Adipocyte (in vitro differentiated cells): Measurements from ENCODE around the gene CNIH1.

Experiments
- DNase-seq: peaks from one replicate; pipeline ENCODE4 v3.0.0-alpha.2; 2015; ENCODE audit warnings: low read depth
- H3K27me3 ChIP-seq: replicated peaks from 2 replicates; pipeline ENCODE4 v1.7.0; 2013; ENCODE audit warnings: mild to moderate bottlenecking, low read length, moderate library complexity; ENCODE audit not compliant: control insufficient read depth, insufficient read depth
- H3K36me3 ChIP-seq: 2 replicates; pipeline ENCODE4 v1.7.0; 2013; ENCODE audit warnings: low read length, mild to moderate bottlenecking, moderate library complexity; ENCODE audit not compliant: control insufficient read depth, insufficient read depth, severe bottlenecking
- H3K4me1 ChIP-seq: 2 replicates; pipeline ENCODE4 v1.7.0; 2013; ENCODE audit warnings: mild to moderate bottlenecking, low read length, moderate library complexity; ENCODE audit not compliant: control insufficient read depth, insufficient read depth
- H3K4me3 ChIP-seq: 2 replicates; pipeline ENCODE4 v1.7.0; 2013; ENCODE audit warnings: mild to moderate bottlenecking, low read length, moderate library complexity
- H3K9ac ChIP-seq: 2 replicates; pipeline ENCODE4 v1.7.0; 2013; ENCODE audit warnings: mild to moderate bottlenecking, low read length, moderate library complexity
- H3K9me3 ChIP-seq: 2 replicates; pipeline ENCODE4 v1.7.0; 2013; ENCODE audit warnings: mild to moderate bottlenecking, low read length, moderate library complexity; ENCODE audit not compliant: control insufficient read depth

Gene CNIH1

GRCh38 chr14:54440873-54441868 lies at the start of gene CNIH1:
Gene CNIH1 (minus strand): TSS chr14:54441374. CDS start chr14:54441327, 47 bp downstream.
- peaks cover 29% of the 10 kb centered on the region for H3K4me1 ChIP-seq
- no peaks in the 10 kb centered on the region for H3K36me3 ChIP-seq
- no peaks in the 10 kb centered on the region for H3K27me3 ChIP-seq
- H3K9ac ChIP-seq: peak within 1 kb of the TSS; percentile 93
- peak; percentile 97 for DNase-seq
- H3K4me3 ChIP-seq: peak within 1 kb of the TSS; percentile 94
- no peaks in the 10 kb centered on the region for H3K9me3 ChIP-seq

- Histone ChIP-seq H3K9ac (no peak overlapping the region), H3K4me3 (no peak overlapping the region), H3K27me3 (no peaks in the 10 kb centered on the region), H3K36me3 (no peaks in the 10 kb centered on the region), H3K9me3 (no peaks in the 10 kb centered on the region), H3K4me1 (peaks cover 19% of the 10 kb centered on the region)
- DNase-seq: no peak
These were observed 49.4 kb upstream of the CNIH1 start for GRCh38 chr14:54490445-54491175.

GRCh38 chr14:54489731-54490444 lies 48.7 kb upstream of the CNIH1 start:
- DNase-seq: no peak
- Histone ChIP-seq H3K27me3 (no peaks in the 10 kb centered on the region), H3K4me3 (peak overlapping the region; percentile 99), H3K36me3 (no peaks in the 10 kb centered on the region), H3K9ac (peak overlapping the region; percentile 99), H3K4me1 (peaks cover 19% of the 10 kb centered on the region), H3K9me3 (no peaks in the 10 kb centered on the region)

- Histone ChIP-seq H3K9me3 (no peaks in the 10 kb centered on the region), H3K4me1 (peaks cover 22% of the 10 kb centered on the region), H3K36me3 (no peaks in the 10 kb centered on the region), H3K27me3 (no peaks in the 10 kb centered on the region), H3K9ac (peak overlapping the region; percentile 99), H3K4me3 (peak overlapping the region; percentile 99)
- DNase-seq: no peak
These were observed 48.1 kb upstream of the CNIH1 start for GRCh38 chr14:54489318-54489683.

GRCh38 chr14:54488646-54489317 lies 47.6 kb upstream of the CNIH1 start, which contains the start of gene GMFB:
Gene GMFB (minus strand): TSS chr14:54488980. CDS start chr14:54488927, 53 bp downstream.
- H3K4me1 ChIP-seq: peaks cover 24% of the 10 kb centered on the region
- H3K4me3 ChIP-seq: peak within 1 kb of the TSS; percentile 99
- no peaks in the 10 kb centered on the region for H3K36me3 ChIP-seq
- no peaks in the 10 kb centered on the region for H3K9me3 ChIP-seq
- DNase-seq: peak; percentile 96
- no peaks in the 10 kb centered on the region for H3K27me3 ChIP-seq
- H3K9ac ChIP-seq: peak within 1 kb of the TSS; percentile 99

- Histone ChIP-seq H3K9me3 (no peaks in the 10 kb centered on the region), H3K9ac (peak overlapping the region; percentile 99), H3K4me3 (peak overlapping the region; percentile 99), H3K27me3 (no peaks in the 10 kb centered on the region), H3K36me3 (peaks cover 3% of the 10 kb centered on the region), H3K4me1 (peaks cover 28% of the 10 kb centered on the region)
- no peak for DNase-seq
These were observed 47.1 kb upstream of the CNIH1 start for GRCh38 chr14:54488318-54488645.

- Histone ChIP-seq H3K4me3 (peak overlapping the region; percentile 99), H3K4me1 (peaks cover 31% of the 10 kb centered on the region), H3K27me3 (no peaks in the 10 kb centered on the region), H3K9ac (peak overlapping the region; percentile 99), H3K9me3 (no peaks in the 10 kb centered on the region), H3K36me3 (peaks cover 8% of the 10 kb centered on the region)
- peak; percentile 68 for DNase-seq
These were observed 46.6 kb upstream of the CNIH1 start for GRCh38 chr14:54487771-54488170.

- peaks cover 31% of the 10 kb centered on the region for H3K4me1 ChIP-seq
These were observed 45.5 kb upstream of the CNIH1 start for GRCh38 chr14:54486685-54487084.

GRCh38 chr14:54483846-54484245 lies 42.7 kb upstream of the CNIH1 start:
- Histone ChIP-seq H3K36me3 (peaks cover 41% of the 10 kb centered on the region), H3K27me3 (no peaks in the 10 kb centered on the region), H3K4me3 (no peak overlapping the region), H3K4me1 (peaks cover 38% of the 10 kb centered on the region), H3K9ac (no peak overlapping the region), H3K9me3 (no peaks in the 10 kb centered on the region)
- DNase-seq: no peak

More at GRCh38 chr14:54486685-54487084, 45.5 kb upstream of the CNIH1 start:
- peak overlapping the region; percentile 46 for H3K4me3 ChIP-seq
- DNase-seq: no peak
- H3K9me3 ChIP-seq: no peaks in the 10 kb centered on the region
- H3K27me3 ChIP-seq: no peaks in the 10 kb centered on the region
- H3K36me3 ChIP-seq: peaks cover 19% of the 10 kb centered on the region
- H3K9ac ChIP-seq: no peak overlapping the region

- Histone ChIP-seq H3K9me3 (no peaks in the 10 kb centered on the region), H3K4me1 (peaks cover 45% of the 10 kb centered on the region), H3K36me3 (peaks cover 41% of the 10 kb centered on the region), H3K9ac (no peak overlapping the region), H3K4me3 (no peak overlapping the region), H3K27me3 (no peaks in the 10 kb centered on the region)
- DNase-seq: no peak
These were observed 42.0 kb upstream of the CNIH1 start for GRCh38 chr14:54483073-54483745.
